ENCODE measurements around the gene NPAS3. TPM values are rescaled to one million over a fixed set of nuclear protein-coding genes. Genes with fewer than 3 reads are reported as not detected.

Gene NPAS3
- total RNA-seq, 1 donor from 2014 or later: 2.5 TPM

DNA sequence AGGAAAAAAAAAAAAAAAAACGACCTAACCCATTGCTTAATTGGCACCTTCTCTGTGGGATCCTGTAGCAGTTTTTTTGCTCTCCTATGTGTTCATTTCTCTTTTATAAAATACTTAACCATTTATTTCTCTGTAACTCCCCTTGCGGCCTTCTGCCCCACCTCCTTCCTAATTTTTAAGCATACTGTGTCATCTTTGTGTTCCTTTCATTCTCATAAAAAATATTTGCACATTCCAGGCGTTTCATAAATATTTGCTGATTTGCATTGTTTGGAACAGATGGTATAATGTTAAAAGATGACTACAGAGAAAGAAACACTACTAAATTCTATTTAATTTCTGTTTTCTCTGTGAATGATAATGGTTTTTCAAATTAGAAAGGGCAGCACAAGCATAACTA lies 77.9 kb downstream of the NPAS3 start:
- no peak overlapping the region for H3K27ac ChIP-seq (replicated peaks)
- intact Hi-C loops (cut with micrococcal nuclease): no loop called here
- H3K4me3 ChIP-seq: no peak overlapping the region
- no peaks in the 10 kb centered on the region for H3K9me3 ChIP-seq (replicated peaks)
- no peak for DNase-seq
- H3K4me1 ChIP-seq: no peaks in the 10 kb centered on the region
- TF ChIP-seq CTCF (IDR thresholded peaks at IDR 0.05; ENCODE audit: borderline replicate concordance): no peak
- H3K27me3 ChIP-seq (ENCODE audit: low read depth): no peaks in the 10 kb centered on the region
- no peaks in the 10 kb centered on the region for H3K36me3 ChIP-seq

DNA sequence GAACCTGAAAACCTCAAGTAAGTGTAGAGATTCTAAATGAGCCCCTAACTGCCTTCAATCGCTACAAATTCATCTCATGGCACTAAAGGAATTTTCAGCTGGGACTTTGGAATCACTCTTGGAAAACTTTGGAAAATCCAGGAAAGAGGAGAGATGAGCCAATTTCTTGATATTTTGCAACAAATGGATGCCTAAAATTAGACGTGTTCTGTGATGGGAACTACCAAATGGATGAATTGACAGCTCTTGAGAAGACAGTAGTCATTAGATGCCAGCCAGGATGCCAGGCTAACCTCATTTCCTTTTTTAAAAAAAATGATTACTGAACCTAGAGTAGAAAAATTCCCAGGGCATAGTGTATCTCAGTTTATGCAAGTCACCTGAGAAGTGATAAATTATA lies 78.3 kb downstream of the NPAS3 start:
- DNase-seq: no peak
- H3K36me3 ChIP-seq: no peaks in the 10 kb centered on the region
- intact Hi-C loops (cut with micrococcal nuclease): no loop called here
- no peak for TF ChIP-seq CTCF (IDR thresholded peaks at IDR 0.05; ENCODE audit: borderline replicate concordance)
- no peak overlapping the region for H3K27ac ChIP-seq (replicated peaks)
- no peaks in the 10 kb centered on the region for H3K27me3 ChIP-seq (ENCODE audit: low read depth)
- H3K4me1 ChIP-seq: no peaks in the 10 kb centered on the region
- no peaks in the 10 kb centered on the region for H3K9me3 ChIP-seq (replicated peaks)
- no peak overlapping the region for H3K4me3 ChIP-seq

DNA sequence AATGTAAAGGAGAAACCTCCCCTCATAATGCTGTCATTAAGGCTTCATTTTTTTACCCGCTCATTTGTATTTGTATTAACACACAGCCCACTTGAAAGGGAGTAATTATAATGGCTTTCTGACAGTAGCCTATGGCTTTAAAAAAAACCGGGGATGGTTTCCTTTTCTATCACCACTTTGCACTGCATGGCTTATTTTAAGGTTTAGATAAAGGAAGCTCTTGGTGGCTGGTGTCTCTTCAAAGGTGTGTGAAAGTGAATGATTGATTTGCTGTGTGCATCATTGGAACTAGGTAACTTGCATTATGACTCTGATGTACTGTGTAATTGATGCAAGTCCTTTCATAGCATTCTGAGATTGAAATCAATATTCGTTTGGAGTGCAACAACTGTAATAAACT lies 80.7 kb downstream of the NPAS3 start:
- no peak overlapping the region for H3K4me3 ChIP-seq
- no peaks in the 10 kb centered on the region for H3K4me1 ChIP-seq
- no peaks in the 10 kb centered on the region for H3K36me3 ChIP-seq
- intact Hi-C loops (cut with micrococcal nuclease): no loop called here
- H3K27ac ChIP-seq (replicated peaks): no peak overlapping the region
- H3K27me3 ChIP-seq (ENCODE audit: low read depth): no peaks in the 10 kb centered on the region
- no peaks in the 10 kb centered on the region for H3K9me3 ChIP-seq (replicated peaks)
- DNase-seq: no peak
- TF ChIP-seq CTCF (IDR thresholded peaks at IDR 0.05; ENCODE audit: borderline replicate concordance): no peak

DNA sequence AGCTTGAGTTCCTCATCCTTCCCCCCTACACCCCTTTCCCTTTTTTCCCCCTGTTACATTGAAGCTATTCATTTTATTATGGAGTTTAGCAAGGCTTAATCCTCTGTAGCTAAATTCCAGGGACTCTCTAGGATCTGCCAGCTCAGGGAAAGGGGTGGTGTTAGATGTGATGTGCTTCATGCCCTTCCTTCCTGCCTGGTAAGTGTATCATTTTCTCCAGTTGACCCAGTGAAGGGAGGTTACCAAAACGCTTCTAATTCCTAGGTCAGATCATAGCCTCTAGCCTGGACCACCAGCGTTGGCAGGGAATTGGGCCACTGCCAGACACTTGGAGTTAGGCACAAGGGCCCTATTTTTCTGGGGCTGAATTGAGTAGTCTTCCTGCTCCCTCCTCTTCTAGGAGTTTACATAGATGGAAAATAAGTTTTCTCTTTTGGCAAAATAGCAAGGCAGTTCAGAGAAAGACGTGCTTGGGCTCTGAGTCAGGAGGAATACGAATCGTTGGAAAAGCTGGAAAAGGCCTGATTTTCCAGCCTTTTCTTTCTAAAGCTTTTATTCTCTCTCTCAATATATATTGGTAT lies 88.3 kb downstream of the NPAS3 start:
- no peak overlapping the region for H3K27ac ChIP-seq (replicated peaks)
- TF ChIP-seq CTCF (IDR thresholded peaks at IDR 0.05; ENCODE audit: borderline replicate concordance): no peak
- H3K27me3 ChIP-seq (ENCODE audit: low read depth): no peaks in the 10 kb centered on the region
- intact Hi-C loops (cut with micrococcal nuclease): no loop called here
- no peak for DNase-seq
- H3K4me1 ChIP-seq: no peaks in the 10 kb centered on the region
- no peaks in the 10 kb centered on the region for H3K9me3 ChIP-seq (replicated peaks)
- H3K36me3 ChIP-seq: no peaks in the 10 kb centered on the region
- H3K4me3 ChIP-seq: no peak overlapping the region

GRCh38 chr14:33029511-33029910 lies 90.8 kb downstream of the NPAS3 start:
- H3K36me3 ChIP-seq: no peaks in the 10 kb centered on the region
- no peaks in the 10 kb centered on the region for H3K27me3 ChIP-seq (ENCODE audit: low read depth)
- H3K27ac ChIP-seq (replicated peaks): no peak overlapping the region
- no peak for TF ChIP-seq CTCF (IDR thresholded peaks at IDR 0.05; ENCODE audit: borderline replicate concordance)
- intact Hi-C loops (cut with micrococcal nuclease): no loop called here
- DNase-seq: no peak
- H3K4me3 ChIP-seq: no peak overlapping the region
- H3K9me3 ChIP-seq (replicated peaks): no peaks in the 10 kb centered on the region
- no peaks in the 10 kb centered on the region for H3K4me1 ChIP-seq
